Liver (tissue), 3 donors: ENCODE results near the gene PEAK1.

Experiments used
- CTCF ChIP-seq: fragments of 150-350 bp; IDR thresholded peaks from 2 replicates; pipeline ENCODE4 v1.5.1; 2017; ENCODE audit warnings: improper control_type of control experiment, low read depth, low read length; ENCODE audit not compliant: missing input control
- HNF4G ChIP-seq: IDR thresholded peaks from 2 replicates; pipeline ENCODE4 v1.6.1; 2016; ENCODE audit warnings: antibody characterized with exemption
- donor health status: healthy.
- donor health status: healthy.

GRCh38 chr15:77247116-77247515, 172.8 kb downstream of the PEAK1 start:
- no peak for TF ChIP-seq CTCF
- no peak for TF ChIP-seq HNF4G
